ENCODE measurements around the gene FAM174B.
"Not testable (repeated sequence)": the region's sequence is repeated elsewhere in the genome, so short reads cannot be mapped to it uniquely, and the experiment has no call there.

Gene FAM174B

DNA sequence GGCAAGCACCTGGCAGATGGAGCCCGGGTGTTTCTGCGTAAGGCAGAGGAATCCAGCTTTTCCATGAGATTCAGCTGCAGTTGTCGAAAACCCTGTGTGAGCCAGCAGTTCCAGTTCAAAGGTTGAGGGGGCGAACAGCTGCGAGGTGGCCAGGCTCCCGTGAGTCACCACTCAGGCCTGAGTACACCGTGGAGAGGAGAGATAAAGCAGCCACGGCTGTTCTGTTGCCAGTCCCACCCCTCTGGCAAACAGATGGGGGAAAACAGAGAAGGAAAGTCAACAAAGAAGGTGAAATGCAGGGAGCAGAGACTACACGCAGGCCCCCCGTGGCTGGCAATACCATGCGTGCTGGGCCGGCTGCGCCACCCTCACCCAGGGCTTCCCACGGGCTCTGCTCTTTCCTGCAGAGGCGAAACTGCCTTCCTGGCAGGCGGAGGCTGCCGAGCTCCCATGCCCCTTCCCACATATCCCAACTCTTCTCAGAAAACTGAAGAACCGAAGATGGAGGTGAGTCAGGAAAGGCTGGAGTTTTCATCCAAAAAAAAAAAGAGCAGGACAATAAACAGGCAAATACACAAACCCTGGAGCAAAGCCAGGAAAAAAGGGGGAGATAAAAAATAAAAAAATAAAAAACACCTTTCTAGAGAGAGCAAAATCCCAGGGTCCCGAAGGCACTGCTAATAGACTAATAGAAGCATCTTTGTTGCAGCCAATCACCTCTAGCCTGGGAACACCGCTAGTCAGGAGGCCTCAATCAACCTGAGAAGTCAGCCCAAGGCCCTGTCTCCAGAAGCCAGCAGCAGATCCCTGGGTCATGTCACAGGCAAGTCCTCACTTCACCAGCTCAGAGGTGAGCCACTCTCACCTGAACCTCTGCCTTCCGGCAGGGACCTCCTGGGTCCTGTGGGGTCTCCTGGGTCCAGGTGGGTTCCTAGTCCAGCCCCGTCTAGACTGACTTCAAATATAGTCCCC, 37.7 kb downstream of the FAM174B start:
- DNase-seq (ENCODE audit: low read depth in 3 of 3): no peak

DNA sequence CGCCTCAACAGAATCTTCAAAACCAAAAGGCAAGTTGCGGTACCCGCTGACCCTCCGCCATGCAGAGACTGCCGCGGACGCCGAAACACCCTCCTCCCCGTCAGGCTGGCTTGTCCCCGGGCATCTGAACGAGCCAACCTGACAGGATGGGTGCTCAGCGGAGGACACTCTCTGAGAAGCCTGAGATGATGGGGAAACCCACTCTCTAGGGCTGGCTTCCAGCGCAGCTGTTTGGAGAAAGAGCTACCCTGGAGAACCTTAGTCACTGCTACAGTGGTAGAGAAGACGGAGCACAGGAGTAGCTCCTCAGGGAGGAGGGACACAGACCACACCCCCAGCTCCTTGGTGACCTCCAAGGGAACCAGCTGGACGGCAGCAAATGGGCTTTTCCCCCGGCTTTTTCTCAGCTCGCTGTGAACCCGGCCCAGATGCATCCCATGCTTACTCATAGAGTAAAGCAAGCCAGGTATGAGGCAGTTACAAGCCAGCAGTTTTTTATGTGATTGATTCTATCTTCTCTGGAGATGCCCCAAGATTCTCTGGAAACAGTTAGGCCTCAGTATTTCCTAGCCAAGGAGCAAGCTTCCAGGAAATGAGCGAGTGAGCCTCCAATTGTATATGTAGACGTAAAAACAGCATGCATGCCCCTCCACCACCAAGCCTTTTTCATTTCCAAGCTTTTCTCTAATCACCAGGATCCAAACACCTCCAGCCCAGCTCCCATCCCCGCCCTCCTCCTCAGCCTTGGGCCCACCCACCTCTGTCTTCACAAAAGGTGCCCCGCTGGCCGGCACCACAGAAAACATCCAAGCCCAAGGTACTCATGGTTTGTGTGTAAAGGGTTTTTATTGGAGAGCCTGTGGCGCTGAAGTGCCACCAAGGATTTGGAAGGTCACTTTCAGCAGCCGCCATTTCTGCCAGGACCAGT, 38.7 kb downstream of the FAM174B start:
- no peak for DNase-seq (ENCODE audit: low read depth in 3 of 3)

DNA sequence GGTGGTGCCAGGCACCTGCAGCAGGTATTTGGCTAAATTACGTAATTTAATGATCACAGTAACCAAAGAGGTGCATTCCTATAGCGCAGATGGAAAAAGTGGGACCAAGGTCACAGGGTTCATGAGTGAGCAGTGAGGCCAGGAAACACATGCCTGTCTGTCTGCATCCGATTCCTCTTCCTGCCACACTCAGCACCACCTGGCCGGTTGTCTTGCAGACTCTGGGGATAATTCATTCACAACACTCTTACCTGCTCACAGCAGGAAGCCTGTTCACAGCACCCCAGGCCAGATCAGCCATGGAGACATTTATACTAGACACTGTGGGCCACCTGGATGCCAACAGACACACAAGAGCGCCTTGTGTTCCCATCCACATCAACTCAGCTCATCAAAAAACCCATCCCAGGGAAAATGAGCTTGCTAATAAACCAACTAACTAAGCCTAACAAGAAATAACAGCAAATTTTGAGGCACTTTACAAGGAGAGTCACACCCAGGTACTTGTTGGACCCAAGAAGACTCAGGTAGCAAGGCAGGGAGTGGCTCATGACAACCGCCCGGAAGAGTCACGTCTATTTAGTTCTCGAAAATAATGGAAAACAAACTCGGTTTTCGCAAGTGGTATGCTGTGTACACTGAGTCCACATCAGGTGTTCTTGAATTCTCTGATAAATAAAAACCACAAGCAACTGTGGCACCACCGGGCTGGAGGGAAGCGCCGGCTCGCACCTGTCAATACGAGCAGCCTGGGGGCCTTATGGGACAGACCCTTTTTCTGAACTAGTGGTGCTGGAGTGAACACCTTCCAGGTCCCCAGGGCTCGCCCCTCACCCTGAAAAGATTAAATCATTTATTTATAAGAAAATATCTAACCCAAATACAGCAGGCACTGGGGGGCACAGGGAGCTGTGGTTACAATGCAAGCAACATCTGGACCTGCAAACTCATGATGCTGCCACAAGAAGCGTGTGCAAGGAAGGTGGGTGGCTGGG, 40.5 kb downstream of the FAM174B start:
- no peak for DNase-seq (ENCODE audit: low read depth in 3 of 3)

DNA sequence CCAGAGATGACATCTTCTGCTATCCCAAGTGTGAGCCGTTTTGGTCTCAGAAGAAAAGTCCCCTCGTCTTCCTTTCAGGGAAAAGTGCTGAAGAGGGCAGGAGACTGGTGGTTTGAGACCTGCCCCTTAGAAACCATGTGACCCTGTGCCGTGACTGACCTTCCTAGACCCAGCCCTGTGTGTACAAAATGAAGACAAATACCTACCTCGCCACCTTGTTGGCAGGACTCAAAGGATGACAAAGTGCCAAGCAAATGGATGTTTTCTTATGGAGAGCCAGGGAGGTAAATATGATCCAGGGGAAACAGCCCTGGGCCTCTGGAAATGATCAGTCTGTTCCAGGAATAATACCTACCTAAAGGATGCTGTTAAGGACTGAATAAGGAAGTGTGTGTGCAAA, 41.3 kb downstream of the FAM174B start:
- no peak for DNase-seq (ENCODE audit: low read depth in 3 of 3)

DNA sequence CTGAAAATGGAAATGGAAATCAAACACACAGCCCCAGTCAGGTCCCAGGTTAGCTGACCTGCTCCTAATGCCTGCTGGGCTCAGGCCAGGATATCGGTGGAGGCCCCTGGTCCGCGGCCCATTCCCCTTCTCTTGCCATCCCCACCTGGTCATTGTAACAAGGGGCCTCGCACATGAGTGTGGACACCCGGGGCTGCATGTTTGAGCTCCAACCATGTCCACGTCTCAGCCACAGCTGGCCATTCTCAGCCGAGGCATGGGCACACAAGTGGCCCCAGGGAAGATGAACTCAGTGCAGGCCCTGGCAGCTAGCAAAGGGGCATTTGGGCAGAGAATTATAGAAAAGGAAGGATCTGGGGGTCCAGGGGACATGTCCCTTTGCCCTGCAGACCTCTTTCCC, 41.7 kb downstream of the FAM174B start:
- no peak for DNase-seq (ENCODE audit: low read depth in 3 of 3)

DNA sequence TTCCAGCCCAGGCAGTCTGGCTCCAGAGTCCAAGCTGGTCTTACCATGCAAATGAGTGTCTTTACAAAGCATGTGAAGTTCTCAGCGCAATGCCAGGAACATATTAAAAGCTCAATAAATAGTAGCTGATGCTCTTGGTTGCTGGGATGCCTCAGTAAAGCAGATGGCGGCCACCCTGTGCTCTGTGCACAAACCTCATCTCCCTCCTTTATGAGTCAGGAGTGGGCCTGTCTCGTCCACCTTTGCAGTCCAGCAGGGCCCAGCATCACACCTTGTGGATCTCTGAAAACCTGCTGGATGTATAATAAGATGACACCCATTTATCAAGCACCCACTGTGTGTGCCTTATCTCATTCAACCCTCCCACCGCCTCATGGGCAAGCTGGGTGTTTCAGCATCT, 42.7 kb downstream of the FAM174B start:
- no peak for DNase-seq (ENCODE audit: low read depth in 3 of 3)

DNA sequence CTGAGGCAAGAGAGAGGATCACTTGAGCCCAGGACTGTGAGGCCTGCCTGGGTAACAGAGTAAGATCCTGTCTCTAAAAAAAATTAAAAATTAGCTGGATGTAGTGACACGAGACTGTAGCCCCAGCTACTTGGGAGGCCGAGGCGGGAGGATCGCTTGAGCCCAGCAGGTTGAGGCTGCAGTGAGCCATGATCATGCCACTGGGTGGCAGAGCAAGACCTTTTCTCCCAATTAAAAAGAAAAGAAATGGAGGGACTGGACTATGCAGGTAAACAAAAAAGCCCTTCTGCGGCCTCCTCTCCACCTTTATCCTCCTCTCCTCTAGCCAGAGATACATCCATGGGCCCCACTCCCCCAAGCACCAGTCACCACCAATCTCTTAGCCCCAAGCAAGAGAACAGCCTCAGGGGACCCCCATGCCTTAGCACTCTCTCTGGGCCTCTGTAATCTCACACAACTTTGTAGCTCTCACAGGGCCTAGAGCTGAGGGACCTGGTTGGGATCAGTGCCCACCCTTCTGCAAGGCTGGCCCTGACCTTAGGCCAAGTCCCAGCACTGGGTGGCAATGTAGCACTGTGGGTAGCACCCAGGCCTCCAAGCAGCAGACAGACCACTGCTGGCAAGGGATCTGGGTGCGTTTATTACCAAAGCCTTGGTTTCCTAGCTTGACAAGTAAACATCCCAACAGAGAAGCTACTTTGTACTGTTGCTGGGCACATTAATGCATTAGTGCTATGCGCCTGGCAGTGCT, 43.4 kb downstream of the FAM174B start:
- DNase-seq (ENCODE audit: low read depth in 3 of 3): no peak

DNA sequence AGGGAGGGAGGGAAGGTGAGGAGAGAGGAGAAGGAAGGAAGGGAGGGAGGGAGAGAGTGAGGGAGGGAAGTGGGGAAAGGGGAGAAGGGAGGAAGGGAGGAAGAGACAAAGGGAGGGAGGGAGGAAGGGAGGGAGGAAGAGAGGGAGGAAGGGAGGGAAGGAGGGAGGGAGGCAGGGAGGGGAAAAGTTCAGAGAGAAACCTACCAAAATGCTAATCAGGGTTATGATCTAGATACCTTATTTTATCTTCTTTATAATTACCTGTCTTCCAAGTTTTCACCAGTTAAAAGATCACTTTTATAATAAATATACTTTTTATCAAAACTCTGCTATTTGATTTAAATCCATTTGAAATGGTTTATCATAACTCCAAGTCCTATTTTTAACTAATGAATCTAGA, 44.4 kb downstream of the FAM174B start:
- no peak for DNase-seq (ENCODE audit: low read depth in 3 of 3)

DNA sequence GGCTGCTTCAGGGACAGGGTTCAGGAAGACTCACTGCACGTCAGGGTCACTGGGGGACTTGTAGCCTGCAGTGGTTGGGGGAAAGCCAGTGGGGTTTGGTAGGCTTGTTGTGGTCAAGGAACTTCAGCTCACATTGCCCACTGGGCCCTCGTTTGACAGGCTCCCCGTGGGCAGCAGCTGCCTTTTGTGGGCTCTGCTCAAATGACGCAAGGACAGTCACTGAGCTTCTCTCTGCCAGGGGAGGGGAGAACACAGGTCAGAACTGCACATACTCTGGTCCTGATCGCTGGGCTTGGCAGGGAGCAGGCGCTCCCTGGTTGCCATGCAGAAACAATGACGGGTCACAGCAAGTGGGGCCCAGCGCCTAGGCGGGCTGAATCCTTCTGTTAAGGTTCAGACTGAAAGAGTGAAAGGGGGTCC, 45.5 kb downstream of the FAM174B start:
- no peak for DNase-seq (ENCODE audit: low read depth in 3 of 3)

DNA sequence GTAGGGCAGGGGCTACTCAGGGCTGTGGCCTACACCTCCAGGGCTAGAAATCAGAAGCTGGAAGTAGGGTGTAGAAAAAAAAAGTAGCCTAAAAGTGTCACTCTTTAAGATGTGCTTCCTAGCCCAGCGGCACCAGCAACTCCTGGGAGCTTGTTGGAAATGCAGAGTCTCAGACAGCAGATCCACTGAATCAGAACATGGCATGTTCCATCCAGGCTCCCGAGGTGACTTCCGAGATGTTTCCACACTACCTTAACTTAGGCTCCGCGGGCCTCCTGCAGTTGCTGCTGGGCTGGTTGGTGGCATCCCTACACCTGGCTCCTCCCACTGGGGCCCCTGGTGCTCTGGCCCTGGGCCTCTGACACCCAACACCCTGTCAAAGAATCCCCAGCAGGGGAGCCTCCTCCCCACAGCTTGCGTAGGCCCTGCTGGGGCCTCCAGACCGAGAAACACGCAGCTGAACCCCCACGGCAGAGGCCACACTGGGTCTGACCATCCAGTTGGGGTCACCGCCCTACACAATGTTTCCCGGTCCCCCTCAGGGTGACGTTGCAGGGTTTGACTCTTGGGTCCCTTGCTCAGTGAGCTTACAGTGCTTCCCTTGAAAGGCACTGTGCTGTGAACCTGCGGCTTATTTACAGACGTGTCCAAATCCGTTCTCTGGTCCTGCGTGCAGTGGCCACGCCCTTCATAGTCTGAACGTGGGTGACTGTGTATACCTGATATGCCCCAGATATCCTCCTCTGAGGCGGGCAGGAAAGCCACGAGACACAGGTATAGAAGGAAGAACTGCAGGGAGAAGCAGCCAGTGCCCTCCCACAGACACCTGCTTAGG, 46.5 kb downstream of the FAM174B start:
- no peak for DNase-seq (ENCODE audit: low read depth in 3 of 3)

DNA sequence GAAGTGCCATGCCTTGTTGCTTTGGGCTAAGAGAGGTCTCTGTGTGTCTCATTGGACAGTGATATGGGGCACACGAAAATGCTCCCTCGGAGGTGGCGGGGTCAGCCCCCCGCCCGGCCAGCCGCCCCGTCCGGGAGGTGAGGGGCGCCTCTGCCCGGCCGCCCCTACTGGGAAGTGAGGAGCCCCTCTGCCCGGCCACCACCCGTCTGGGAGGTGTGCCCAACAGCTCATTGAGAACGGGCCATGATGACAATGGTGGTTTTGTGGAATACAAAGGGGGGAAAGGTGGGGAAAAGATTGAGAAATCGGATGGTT, 48.8 kb downstream of the FAM174B start:
- not testable (repeated sequence) for DNase-seq (ENCODE audit: low read depth in 3 of 3)

DNA sequence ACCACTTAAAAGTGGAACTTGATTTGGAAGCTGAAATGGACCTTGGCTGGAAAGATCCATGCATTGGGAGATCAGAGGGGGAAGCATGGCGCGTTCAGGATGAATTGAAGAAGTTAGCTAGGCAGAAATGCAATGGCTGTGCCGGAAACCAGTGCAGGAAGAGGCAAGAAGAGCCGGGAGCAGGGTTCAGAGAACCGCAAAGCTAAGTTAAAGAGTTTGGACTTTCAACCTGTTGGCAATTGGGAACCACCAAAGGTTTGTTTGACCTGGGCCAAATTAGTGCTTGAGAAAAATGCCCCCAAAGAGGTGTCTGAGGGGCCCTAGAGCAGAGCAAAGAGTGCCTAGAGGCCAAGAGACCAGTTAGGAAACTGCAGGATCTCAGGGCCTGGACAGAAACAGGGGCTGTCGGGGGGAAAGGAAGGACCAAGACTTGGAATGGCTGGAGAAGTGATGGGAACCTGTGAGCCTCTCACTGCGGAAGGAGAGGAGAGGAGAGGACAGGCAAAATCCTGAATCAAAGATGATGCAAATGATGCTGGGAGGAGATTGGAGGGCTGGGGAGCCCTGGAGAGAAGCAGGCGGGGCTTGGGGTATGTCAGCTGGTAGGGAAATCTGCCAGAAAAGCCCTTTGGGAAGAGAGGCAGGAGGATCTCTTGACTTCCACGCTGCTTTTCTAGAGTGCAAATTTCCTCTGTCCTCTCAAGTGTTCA, 49.3 kb downstream of the FAM174B start:
- DNase-seq (ENCODE audit: low read depth in 3 of 3): no peak

DNA sequence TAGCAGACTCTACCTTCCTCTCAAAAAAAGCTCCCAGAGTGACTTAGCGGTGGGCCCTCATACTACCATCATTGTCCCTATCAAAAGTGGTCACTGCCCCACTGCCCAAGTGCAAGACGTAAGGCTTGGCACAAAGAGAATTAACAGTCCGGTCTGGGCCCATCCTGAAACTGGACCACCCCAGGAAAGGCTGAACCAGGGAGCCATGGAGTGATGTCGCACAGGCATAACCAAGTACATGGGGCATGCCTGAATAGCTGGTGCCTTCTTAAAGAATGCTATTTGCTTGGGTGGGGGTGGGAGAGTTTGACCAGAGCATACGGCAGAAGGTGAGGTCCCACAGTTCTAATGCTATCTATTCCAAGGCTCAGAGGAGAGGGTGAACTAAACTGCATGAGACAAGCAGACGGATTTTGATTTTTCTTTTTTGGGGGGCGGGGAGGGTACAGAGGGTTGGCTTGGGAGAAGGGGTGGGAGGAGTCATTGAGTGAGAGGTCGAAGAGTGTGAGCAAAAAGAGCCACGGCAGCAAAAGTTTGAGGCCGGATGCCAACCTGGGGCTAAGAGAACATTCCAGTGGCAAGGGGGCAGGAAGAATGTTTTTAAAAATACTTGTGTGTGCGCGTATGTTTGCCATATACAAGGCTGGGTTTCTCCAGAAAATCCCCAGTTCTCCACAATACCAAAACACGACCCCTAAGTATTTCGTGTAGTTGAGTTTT, 50.2 kb downstream of the FAM174B start:
- no peak for DNase-seq (ENCODE audit: low read depth in 3 of 3)

DNA sequence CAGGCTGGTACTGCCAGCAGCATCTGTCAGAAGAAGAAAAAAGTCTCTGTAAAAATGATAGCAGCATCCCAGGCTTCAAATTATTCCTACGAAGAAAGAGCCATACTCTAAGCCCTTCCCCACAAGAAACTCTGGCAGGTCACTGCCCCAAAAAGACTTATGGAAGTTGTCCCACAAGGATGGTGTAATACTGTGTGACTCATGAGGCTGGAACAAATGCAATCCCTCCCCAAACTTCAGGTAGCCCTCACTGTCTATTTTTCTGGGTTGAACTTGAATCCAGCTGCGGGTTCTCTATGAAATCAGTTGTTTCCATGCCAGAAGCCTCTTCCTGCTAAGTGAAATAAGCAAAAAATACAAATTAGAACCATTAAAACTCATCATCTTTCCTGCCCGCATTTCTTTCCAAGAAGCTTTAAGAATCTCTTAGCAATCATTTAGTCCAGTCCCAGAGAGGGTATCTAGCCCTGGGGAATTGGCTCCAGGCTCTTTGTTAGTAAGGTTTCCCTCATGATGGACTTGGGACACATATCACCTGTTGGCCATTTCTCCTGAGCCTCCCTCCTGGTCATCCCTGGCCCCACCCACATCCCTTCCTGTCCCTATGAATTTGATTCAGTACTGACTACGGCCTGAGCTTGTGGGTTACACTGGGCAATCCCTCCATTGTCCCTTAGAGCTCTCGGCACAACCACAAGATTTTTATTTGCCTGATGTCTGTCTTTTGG, 51.7 kb downstream of the FAM174B start:
- no peak for DNase-seq (ENCODE audit: low read depth in 3 of 3)

DNA sequence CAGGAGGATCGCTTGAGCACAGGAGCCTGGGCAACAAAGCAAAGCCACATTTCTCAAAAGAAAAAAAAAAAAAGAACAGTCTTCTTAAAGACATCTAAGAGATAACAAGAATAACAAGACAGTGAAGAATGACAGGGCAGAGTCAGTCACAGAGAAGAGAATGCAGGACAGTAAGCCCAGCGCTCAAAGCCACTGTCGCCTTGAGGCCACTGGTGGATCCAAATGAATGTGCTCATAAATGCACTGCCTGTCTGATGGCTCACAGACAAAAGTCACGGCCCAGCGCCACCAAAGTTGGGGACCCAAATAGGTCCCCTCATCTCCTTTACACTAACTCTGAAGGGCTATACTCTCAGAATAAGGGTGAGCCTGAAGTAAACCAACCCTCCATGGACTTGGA, 52.3 kb downstream of the FAM174B start:
- DNase-seq (ENCODE audit: low read depth in 3 of 3): no peak

DNA sequence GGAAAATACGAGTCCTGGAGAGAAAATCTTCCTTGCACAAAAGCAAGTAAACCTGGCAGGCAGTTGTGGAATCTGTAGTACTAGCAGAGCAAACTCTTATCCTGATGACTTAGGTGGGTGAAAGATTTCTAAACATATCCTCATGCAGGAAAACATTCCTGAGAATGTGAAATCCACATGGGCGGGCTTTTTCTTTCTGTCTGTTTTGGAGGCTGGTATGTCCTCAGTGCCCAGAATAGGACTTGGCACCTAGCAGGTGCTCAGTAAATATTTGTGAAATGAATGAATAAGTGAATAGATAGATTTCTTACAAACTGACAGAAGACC, 53.3 kb downstream of the FAM174B start:
- DNase-seq (ENCODE audit: low read depth in 3 of 3): no peak

DNA sequence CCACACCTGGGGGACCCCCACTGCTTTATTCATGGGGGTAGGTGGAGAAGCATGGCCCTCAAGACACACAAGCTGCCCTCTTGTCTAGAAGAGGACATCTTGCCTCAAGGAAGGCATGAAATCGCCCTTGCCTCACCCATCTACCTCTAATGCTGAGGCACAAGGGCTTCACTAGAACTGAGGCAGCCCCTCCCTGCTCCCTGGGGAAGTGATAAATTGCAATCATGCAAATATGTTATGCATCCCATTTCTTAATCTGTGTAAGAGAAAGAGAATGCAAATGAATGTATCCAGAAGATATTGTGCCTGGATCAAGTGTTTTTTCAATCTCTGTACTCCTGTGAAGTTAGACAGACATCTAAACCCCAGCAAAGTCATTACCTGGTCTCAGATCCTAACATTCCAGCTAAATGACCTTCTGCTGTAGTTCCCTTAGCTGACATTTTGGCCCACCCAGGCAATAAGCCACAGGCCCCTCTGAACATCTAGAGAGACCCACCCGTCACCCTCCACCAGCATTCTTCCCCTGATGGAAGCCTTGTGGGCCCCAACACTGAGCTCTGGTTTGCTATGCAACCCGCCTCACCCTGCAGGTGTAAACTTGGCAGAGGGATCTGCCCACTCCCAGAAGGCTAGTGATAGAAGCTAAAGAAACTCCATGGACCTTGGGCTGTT, 53.8 kb downstream of the FAM174B start:
- DNase-seq (ENCODE audit: low read depth in 3 of 3): no peak
